Fibroblast of peridontal ligament (primary cell): ENCODE measurements around the gene ENKUR.
A peak's percentile ranks its signal among the peaks of the same experiment; 100 is the strongest.
"Not testable (repeated sequence)": the region's sequence is repeated elsewhere in the genome, so short reads cannot be mapped to it uniquely, and the experiment has no call there.

Source experiments
- DNase-seq: peaks from one replicate; pipeline ENCODE4 v3.0.0-alpha.2; 2010; ENCODE audit errors: extremely low read depth

The ENKUR gene

DNA sequence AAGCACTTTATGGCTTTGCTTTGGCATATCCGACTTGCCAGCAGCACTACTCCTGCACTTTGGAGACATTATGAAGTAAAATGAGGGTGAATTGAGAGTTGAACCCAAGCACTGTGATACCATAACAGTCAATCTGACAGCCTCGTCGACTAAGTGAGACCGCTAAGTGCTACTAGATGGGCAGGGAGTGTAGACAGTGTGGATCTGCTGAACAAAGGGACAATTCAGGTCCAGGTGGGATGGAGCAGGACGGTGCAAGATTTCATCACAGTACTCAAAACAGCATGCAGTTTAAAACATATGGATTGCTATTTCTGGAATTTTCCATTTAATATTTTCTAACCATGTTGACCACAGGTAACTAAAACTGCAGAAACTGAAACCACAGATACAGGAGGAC lies 42.8 kb downstream of the ENKUR start:
- DNase-seq = no peak

DNA sequence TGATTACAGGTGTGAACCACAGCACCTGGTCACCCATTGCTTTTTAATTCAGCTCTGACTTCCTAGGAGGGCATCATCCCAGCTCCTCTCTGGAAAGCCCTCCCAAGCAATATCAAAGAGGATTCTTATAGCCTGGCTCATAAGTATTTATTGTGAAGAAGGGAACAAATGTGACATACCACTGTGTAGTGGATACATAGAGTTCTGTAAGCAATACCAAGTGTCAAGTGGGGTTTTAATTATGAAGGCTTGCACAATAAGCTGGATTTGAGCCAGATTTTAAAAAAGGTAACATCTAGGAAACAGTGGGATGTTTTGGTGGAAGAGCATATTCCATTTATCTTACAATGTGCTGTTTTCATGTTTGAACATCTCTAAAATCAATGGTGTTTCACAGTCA lies 44.6 kb downstream of the ENKUR start:
- no peak for DNase-seq

- peak; percentile 88 for DNase-seq
Measured at GRCh38 chr10:24969841-24970281, 46.1 kb downstream of the ENKUR start.

- not testable (repeated sequence) for DNase-seq
Measured at GRCh38 chr10:24968951-24969350, 47.0 kb downstream of the ENKUR start.

DNA sequence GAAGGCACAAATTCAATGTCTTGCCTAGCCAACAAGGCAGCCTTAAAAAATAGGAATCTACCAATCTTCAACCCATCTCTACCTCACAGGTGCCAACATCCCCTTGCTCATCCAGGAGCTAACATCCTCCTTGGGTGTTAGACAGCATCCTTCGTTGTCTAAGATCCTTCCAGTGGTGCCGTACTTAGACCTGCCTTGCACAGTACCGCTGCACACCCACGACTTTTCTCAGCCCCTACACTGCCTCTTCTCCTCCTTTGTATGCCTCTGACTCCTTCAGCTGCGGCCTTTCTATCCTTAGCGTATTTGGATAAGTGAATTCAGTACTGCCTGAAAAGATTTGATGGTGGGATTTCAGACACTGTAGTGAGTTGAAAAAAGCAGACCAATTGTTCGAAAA lies 47.6 kb downstream of the ENKUR start:
- no peak for DNase-seq

DNA sequence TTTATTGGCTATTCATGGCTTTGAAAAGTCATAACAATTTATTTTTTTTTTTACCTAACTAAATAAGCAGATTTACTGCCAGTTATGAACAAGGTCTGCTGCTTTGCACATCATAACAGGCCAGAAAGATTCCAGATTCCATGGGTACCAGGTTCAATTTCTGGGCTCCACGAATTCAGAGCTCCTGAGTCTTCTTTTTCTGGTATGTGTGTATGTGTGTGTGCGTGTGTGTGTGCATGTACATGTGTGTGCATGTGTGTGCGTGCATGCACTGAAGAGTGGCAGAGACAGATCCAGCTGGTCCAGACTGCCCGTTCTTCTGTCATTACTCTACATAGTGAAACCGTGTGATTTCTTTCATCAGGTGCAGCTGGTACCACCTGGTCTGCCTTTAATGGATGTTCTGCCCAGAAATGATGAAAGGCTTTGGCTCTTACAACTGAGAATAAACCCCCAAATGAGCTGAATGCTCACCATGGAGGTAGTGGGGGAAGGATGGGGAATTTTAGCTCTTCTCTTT lies 48.9 kb downstream of the ENKUR start:
- no peak for DNase-seq

GRCh38 chr10:24965051-24965450 lies 50.9 kb downstream of the ENKUR start:
- DNase-seq = no peak

- no peak for DNase-seq
Measured at GRCh38 chr10:24963521-24964041, 52.4 kb downstream of the ENKUR start.

DNA sequence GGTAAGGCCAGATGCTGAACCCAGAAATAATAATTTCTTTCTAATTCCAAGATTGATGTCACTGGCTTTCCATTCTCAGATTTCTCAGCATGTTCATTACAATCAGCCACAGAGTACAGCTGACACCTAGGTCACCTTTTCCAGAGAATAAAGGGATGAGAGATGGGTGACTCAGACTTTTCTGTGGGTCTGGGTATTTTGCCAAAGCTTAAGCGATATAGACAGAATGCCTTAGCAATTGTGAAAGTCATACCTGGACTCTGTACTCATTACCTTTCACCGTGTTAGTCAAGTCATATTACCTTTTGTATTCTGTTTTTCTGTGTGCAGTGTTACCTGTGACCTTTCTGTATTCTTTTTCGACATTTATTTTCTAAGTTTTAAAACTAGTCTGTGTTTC lies 53.0 kb downstream of the ENKUR start:
- DNase-seq = no peak

DNA sequence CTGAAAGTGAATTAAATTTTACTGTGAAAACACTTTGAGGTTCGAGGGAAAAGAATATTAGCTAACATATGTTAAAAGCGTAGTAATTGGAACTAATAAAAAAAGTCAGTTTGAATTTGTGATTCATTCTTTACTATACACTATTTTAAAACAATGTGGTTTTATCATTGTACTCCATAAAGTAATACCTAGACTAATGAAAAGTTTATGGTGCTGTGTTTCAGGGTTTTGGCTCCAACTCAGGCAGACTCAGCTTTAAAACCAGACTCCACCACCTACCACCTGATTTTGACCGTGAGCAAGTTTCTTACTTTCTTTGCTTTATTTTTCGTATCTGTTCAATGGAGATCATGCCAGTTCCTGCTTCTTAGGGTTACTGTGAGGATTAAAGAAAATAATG lies 54.4 kb downstream of the ENKUR start:
- no peak for DNase-seq

DNA sequence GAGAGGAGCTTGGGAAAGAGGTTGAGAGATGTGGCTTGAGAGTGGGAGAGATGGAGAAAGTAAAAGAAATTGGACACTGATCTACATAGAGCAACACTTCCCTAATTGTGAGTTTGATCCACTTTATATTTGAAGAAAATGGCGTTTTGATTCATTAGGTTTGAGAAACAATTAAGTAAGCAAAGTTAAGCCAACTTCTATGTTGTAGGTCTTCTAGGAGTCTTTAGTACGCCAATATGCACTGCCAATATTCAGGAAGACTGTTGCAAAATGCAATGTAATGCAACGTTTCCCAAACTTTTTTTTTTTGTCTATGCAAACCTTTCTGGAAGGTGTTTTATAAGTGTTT lies 56.6 kb downstream of the ENKUR start:
- no peak for DNase-seq

DNA sequence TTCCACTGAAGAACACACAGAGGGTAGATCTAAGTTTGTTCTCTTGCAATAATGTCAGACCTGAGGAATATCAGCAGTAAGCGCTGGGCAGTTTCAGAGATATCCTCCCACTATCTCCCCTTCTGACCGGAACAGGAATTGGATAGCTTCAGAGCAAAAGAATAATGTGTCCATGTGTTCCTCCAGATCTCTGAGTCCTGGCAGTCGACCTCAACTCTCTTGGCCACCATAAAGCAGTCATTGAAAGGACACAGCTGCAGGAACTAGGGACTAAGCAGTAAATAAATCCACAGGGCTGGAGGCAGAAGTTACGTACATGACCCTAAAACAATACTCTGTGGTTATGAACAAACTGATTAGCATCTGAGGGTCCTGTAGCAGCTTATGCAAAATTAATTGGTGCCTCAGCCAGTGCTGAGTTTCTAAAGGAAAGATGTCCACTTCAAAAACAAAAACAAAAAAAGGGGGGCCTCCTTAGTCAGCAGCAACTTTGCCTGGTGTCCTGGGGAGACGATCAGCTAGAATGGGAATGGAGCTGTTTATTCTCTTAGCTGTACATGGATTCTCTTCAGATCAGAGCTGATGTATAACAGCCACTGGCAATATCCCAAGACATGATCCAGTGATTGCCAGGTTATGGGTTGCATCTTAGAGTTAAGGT lies 57.1 kb downstream of the ENKUR start:
- DNase-seq = peak; percentile 43

- peak; percentile 99 for DNase-seq
Measured at GRCh38 chr10:24958091-24958720, 57.8 kb downstream of the ENKUR start.

GRCh38 chr10:24957624-24958051 lies 58.3 kb downstream of the ENKUR start:
- peak; percentile 86 for DNase-seq

DNA sequence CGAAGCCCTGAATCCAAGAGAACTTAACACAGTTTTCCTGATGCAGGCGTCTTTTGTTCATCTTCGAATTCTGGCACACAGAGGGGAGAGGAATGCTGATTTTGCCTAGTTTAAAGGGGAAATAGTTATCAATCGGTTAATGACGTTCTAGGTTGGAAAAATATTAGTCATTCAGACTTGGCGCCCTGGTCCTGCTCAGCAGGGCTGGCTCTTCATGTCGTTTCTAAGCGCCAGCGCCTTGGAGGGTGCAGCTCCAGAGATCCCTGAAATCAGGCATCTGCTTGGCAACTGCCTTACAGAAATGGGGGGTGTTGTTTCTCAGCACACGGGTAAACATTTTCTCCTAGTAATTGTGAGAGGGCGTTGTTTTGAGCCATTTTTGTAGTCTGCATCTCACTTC lies 62.3 kb downstream of the ENKUR start:
- DNase-seq = no peak

DNA sequence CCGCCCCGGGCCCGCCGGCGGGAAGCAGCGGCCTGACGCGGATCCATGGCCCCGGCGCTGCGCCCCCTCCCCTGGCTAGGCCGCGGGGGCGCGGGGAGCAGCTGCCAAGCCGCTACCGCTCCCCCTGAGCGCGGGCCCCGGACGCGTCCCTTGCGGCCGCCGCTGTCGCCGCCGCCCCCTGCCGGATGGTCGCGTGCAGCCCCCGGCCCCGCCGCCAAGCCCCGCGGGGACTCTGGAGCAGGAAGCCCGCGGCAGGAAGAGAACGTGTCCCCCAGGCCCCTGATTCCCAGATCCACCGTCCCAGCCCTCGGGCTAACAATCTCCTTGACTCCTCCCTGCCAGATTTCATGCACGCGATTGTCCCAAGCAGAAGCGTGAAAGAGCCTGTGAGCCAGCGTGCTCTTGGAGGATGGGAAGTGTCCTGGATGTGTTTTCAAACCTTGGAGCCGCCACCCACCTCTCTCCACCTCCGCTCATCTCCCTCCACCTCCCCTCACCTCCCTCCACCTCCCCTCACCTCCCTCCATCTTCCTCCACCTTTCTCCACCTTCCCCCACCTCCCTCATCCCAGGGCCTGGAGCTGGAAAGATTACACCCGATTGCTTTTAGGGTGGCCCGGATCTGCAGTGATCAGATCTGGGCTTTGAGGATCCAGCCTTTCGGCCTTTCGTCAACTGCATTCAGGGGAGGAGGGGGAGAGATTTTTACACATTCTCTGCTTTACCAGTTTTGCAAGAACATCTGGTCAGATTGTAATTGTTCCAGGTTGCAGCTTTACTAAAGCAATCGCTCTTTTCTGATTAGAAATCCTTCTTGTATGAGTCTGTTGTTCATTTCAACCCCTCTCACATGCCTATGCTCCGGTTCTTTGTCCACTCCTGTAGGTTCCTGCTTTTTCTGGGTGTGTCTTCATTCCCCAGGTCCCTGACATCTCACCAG lies 63.0 kb downstream of the ENKUR start:
- peak; percentile 81 for DNase-seq

- peak; percentile 37 for DNase-seq
Measured at GRCh38 chr10:24952143-24952706, 63.7 kb downstream of the ENKUR start, which contains the start of gene PRTFDC1. Gene PRTFDC1, minus strand, starts transcription at chr10:24952606. Its CDS starts 31 bp downstream, at chr10:24952575.

DNA sequence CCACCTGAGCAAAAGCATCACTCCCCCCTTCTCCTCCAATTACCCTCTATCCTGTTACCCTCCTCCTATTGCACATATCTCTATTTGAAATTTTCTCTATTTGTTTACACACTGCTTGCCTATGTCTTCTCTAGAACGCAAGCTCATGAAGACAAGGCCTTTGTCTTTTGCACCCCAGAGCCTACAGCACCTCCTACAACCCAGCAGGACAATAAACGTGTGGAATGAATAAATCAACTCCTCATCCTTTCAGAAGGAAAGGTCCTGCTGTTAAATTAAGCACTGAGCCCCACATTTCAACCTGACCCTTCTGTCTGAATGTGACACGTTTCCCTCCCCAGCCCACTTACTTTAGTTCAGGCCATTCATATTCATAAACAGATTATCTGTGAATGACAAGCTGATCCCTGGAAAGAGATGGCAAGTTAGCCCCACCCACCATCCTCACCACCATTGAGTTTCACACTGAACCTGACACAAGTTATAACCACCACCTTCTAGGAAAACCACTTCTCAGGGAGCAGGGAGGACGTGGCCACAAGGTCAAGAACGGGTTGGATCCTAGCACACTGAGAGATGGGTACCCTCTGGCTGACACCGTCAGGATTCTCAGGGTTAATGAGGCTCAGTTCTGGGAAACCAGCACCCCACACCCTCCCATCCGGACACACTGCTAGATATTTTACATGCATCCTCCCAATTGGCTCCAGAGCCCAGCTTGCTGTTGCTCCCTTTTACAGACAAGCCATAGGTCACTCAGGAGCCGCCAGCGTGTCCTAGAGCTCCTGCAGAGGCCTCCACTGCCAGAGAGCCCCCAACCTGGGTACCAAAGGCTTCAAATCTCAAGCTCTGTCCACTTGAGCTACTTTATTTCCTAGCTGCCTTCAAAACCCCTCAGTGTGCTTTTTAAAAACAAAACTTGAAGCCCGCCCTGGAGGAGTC lies 64.5 kb downstream of the ENKUR start:
- no peak for DNase-seq

- DNase-seq = no peak
Measured at GRCh38 chr10:24950439-24950838, 65.5 kb downstream of the ENKUR start.

DNA sequence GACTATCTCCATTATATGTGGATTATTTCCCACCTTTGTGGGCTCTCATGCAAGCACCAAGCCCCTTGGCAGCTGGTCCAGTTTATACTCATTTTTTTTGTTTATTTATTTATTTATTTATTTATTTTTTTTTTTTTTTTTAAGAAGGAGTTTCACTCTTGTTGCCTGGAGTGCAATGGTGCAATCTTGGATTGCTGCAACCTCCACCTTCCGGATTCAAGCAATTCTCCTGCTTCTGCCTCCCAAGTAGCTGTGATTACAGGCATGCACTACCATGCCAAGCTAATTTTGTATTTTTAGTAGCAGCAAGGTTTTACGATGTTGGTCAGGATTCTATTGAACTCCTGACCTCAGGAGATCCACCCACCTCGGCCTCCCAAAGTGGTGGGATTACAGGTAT lies 66.3 kb downstream of the ENKUR start:
- DNase-seq = no peak
